ENCODE results near the gene VRK1.

DNA sequence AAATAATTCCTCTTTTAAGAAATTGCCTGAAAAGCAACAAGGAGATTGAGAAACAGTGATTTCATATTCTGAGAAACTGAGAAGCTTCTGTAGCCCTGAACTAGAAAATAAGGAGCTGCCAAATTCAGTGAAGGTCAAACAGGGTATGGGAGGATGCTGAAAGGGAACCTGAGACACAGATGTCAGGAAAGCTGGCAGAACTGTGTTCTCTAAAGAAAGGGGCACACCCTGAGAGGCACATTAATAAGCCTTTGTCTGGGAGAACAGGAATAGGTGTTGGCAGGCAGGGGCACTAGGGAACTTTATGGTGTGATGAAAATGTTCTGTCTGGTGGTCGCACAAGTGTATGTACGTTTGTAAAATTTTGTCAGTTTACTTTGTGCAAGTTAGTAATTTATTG is 29.6 kb downstream of the VRK1 start:
- TF ChIP-seq, protein P1, sequence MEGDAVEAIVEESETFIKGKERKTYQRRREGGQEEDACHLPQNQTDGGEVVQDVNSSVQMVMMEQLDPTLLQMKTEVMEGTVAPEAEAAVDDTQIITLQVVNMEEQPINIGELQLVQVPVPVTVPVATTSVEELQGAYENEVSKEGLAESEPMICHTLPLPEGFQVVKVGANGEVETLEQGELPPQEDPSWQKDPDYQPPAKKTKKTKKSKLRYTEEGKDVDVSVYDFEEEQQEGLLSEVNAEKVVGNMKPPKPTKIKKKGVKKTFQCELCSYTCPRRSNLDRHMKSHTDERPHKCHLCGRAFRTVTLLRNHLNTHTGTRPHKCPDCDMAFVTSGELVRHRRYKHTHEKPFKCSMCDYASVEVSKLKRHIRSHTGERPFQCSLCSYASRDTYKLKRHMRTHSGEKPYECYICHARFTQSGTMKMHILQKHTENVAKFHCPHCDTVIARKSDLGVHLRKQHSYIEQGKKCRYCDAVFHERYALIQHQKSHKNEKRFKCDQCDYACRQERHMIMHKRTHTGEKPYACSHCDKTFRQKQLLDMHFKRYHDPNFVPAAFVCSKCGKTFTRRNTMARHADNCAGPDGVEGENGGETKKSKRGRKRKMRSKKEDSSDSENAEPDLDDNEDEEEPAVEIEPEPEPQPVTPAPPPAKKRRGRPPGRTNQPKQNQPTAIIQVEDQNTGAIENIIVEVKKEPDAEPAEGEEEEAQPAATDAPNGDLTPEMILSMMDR (IDR thresholded peaks at IDR 0.05): no peak
- TF ChIP-seq, protein P2, sequence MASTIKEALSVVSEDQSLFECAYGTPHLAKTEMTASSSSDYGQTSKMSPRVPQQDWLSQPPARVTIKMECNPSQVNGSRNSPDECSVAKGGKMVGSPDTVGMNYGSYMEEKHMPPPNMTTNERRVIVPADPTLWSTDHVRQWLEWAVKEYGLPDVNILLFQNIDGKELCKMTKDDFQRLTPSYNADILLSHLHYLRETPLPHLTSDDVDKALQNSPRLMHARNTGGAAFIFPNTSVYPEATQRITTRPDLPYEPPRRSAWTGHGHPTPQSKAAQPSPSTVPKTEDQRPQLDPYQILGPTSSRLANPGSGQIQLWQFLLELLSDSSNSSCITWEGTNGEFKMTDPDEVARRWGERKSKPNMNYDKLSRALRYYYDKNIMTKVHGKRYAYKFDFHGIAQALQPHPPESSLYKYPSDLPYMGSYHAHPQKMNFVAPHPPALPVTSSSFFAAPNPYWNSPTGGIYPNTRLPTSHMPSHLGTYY (CRISPR knock-in tag; IDR thresholded peaks at IDR 0.05): no peak
- no peak for TF ChIP-seq CBFB (CRISPR knock-in tag; IDR thresholded peaks at IDR 0.05; ENCODE audit: low read depth)
- TF ChIP-seq, protein P3, sequence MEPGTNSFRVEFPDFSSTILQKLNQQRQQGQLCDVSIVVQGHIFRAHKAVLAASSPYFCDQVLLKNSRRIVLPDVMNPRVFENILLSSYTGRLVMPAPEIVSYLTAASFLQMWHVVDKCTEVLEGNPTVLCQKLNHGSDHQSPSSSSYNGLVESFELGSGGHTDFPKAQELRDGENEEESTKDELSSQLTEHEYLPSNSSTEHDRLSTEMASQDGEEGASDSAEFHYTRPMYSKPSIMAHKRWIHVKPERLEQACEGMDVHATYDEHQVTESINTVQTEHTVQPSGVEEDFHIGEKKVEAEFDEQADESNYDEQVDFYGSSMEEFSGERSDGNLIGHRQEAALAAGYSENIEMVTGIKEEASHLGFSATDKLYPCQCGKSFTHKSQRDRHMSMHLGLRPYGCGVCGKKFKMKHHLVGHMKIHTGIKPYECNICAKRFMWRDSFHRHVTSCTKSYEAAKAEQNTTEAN (CRISPR knock-in tag; IDR thresholded peaks at IDR 0.05): no peak
- TF ChIP-seq, protein P4, sequence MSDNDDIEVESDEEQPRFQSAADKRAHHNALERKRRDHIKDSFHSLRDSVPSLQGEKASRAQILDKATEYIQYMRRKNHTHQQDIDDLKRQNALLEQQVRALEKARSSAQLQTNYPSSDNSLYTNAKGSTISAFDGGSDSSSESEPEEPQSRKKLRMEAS (CRISPR knock-in tag; IDR thresholded peaks at IDR 0.05): no peak
- TF ChIP-seq TEAD4 (CRISPR knock-in tag; IDR thresholded peaks at IDR 0.05): no peak
- TF ChIP-seq ZNF423 (CRISPR knock-in tag; IDR thresholded peaks at IDR 0.05): no peak
- TF ChIP-seq, protein P5, sequence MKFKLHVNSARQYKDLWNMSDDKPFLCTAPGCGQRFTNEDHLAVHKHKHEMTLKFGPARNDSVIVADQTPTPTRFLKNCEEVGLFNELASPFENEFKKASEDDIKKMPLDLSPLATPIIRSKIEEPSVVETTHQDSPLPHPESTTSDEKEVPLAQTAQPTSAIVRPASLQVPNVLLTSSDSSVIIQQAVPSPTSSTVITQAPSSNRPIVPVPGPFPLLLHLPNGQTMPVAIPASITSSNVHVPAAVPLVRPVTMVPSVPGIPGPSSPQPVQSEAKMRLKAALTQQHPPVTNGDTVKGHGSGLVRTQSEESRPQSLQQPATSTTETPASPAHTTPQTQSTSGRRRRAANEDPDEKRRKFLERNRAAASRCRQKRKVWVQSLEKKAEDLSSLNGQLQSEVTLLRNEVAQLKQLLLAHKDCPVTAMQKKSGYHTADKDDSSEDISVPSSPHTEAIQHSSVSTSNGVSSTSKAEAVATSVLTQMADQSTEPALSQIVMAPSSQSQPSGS (CRISPR knock-in tag; IDR thresholded peaks at IDR 0.05; ENCODE audit: borderline replicate concordance, low read depth): no peak
- no peak for TF ChIP-seq CREM (CRISPR knock-in tag; IDR thresholded peaks at IDR 0.05)
- TF ChIP-seq, protein P6, sequence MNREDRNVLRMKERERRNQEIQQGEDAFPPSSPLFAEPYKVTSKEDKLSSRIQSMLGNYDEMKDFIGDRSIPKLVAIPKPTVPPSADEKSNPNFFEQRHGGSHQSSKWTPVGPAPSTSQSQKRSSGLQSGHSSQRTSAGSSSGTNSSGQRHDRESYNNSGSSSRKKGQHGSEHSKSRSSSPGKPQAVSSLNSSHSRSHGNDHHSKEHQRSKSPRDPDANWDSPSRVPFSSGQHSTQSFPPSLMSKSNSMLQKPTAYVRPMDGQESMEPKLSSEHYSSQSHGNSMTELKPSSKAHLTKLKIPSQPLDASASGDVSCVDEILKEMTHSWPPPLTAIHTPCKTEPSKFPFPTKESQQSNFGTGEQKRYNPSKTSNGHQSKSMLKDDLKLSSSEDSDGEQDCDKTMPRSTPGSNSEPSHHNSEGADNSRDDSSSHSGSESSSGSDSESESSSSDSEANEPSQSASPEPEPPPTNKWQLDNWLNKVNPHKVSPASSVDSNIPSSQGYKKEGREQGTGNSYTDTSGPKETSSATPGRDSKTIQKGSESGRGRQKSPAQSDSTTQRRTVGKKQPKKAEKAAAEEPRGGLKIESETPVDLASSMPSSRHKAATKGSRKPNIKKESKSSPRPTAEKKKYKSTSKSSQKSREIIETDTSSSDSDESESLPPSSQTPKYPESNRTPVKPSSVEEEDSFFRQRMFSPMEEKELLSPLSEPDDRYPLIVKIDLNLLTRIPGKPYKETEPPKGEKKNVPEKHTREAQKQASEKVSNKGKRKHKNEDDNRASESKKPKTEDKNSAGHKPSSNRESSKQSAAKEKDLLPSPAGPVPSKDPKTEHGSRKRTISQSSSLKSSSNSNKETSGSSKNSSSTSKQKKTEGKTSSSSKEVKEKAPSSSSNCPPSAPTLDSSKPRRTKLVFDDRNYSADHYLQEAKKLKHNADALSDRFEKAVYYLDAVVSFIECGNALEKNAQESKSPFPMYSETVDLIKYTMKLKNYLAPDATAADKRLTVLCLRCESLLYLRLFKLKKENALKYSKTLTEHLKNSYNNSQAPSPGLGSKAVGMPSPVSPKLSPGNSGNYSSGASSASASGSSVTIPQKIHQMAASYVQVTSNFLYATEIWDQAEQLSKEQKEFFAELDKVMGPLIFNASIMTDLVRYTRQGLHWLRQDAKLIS (CRISPR knock-in tag; IDR thresholded peaks at IDR 0.05; ENCODE audit: borderline replicate concordance): no peak
- no peak for TF ChIP-seq NFE2L1 (CRISPR knock-in tag; IDR thresholded peaks at IDR 0.05)
- TF ChIP-seq ATF1 (CRISPR knock-in tag; IDR thresholded peaks at IDR 0.05): no peak
- no peak for TF ChIP-seq ZNF138 (CRISPR knock-in tag; conservative IDR thresholded peaks at IDR 0.05)

All from WTC11 (cell line).